ENCODE data around the gene MISP.
A peak's percentile ranks its signal among the peaks of the same experiment; 100 is the strongest.

MISP gene

DNA sequence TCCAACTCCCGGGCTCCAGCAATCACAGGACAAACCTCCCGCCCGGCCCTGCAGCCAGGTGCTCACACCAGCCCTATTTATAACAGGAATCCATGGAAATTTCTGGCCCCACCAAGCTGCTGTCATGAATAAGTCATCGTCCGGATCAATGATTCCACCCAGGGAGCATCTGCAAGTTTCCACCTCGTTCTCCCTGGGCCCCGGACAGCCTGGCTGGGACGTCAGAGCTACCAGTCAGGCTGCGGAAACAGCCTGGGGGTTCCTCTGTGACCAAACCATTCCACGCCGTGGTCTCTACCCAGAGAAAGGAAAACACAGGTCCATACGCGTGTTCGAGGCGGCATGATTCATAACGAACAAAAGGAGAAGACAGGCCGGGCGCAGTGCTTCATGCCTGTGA lies 25.6 kb downstream of the MISP start:
- DNase-seq (ENCODE audit: low read depth in 2 of 2) = no peak
- TF ChIP-seq, protein P1, sequence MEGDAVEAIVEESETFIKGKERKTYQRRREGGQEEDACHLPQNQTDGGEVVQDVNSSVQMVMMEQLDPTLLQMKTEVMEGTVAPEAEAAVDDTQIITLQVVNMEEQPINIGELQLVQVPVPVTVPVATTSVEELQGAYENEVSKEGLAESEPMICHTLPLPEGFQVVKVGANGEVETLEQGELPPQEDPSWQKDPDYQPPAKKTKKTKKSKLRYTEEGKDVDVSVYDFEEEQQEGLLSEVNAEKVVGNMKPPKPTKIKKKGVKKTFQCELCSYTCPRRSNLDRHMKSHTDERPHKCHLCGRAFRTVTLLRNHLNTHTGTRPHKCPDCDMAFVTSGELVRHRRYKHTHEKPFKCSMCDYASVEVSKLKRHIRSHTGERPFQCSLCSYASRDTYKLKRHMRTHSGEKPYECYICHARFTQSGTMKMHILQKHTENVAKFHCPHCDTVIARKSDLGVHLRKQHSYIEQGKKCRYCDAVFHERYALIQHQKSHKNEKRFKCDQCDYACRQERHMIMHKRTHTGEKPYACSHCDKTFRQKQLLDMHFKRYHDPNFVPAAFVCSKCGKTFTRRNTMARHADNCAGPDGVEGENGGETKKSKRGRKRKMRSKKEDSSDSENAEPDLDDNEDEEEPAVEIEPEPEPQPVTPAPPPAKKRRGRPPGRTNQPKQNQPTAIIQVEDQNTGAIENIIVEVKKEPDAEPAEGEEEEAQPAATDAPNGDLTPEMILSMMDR (IDR thresholded peaks at IDR 0.05; ENCODE audit: low read depth, low read length) = no peak
- no peak overlapping the region for H3K4me3 ChIP-seq (replicated peaks in 1 of 2; ENCODE audit: low read depth in 2 of 2, low read length in 2 of 2)

DNA sequence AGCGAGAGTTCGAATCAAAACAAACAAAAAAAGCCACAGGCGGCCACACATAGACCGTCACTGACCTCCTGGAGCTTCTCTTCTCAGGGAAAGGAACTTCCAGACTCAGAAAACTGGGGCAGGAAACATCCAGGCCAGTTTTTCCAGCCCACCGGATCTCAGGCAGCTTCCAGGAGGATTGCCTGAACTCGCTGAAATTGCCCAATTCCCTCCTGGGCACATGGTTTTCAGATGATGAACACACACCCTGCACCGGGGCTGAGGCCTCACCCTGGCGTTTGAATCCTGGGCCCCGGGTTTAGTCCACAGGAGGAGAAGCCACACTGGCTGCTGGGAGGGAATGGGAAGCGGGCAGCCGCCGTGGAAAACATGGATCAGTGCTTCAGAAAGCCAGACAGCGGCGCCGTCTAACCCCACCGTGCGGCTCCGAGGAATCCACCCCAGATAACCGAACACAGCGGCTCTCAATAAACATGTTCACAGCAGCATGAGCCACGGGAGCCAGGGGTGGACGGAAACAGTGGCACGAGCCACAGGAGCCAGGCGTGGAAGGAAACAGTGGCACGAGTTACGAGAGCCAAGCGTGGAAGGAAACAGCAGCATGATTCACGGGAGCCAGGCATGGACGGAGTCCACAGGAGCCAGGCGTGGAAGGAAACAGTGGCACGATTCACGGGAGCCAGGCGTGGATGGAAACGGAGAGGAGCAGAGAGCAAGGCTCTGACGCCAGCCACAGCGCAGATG lies 28.2 kb downstream of the MISP start:
- TF ChIP-seq, protein P1 (IDR thresholded peaks at IDR 0.05; ENCODE audit: low read depth, low read length) = no peak
- DNase-seq (ENCODE audit: low read depth in 2 of 2) = peak; percentile 96 to 97
- no peak overlapping the region for H3K4me3 ChIP-seq (replicated peaks in 1 of 2; ENCODE audit: low read depth in 2 of 2, low read length in 2 of 2)

GRCh38 chr19:780935-781334 lies 30.0 kb downstream of the MISP start:
- DNase-seq (ENCODE audit: low read depth in 2 of 2) = no peak
- no peak overlapping the region for H3K4me3 ChIP-seq (replicated peaks in 1 of 2; ENCODE audit: low read depth in 2 of 2, low read length in 2 of 2)
- TF ChIP-seq, protein P1 (IDR thresholded peaks at IDR 0.05; ENCODE audit: low read depth, low read length) = no peak

- TF ChIP-seq, protein P1 (IDR thresholded peaks at IDR 0.05; ENCODE audit: low read depth, low read length) = no peak
- no peak overlapping the region for H3K4me3 ChIP-seq (replicated peaks in 1 of 2; ENCODE audit: low read depth in 2 of 2, low read length in 2 of 2)
- DNase-seq (ENCODE audit: low read depth in 2 of 2) = no peak
Measured at GRCh38 chr19:781800-782184, 30.9 kb downstream of the MISP start.

DNA sequence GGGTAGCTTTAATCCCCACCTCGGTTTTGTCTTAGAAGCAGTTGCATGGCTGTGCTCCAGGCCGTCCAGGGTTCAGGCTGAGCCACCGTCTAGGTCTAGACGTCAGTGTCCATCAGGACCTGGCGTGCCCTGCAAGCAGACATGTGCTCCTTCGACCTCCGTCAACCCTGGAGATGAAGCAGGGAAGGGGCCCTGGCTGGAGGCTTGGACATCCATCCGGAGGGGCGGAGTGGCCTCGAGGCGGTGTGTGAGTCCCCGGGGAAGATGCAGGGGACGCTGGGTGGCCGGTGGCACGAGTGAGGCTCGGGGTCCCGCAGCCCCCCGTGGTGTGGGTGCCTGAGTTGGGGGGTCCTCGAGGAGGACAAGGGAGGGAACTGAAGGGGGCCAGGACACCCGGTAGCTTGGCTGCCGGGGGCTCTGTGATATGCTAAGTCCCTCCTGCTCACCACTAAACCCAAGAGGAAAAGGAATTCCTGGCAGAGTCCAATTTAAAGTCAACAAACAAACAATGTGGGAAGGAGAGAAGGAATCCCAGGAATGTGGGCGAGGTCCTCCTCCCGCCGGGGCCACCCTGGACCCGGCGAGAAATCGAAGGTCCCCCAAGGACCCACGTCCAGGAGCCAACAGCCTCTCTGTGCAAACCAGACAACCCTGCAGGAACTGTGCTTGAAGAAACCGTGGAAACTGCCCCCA lies 31.4 kb downstream of the MISP start:
- peak overlapping the region; percentile 24 to 28 for H3K4me3 ChIP-seq (replicated peaks in 1 of 2; ENCODE audit: low read depth in 2 of 2, low read length in 2 of 2)
- TF ChIP-seq, protein P1 (IDR thresholded peaks at IDR 0.05; ENCODE audit: low read depth, low read length) = no peak
- DNase-seq (ENCODE audit: low read depth in 2 of 2) = peak; percentile 75 to 89

GRCh38 chr19:782878-783668 lies 32.2 kb downstream of the MISP start:
- peak overlapping the region; percentile 4 to 28 for H3K4me3 ChIP-seq (replicated peaks in 1 of 2; ENCODE audit: low read depth in 2 of 2, low read length in 2 of 2)
- TF ChIP-seq, protein P1 (IDR thresholded peaks at IDR 0.05; ENCODE audit: low read depth, low read length) = no peak
- no peak for DNase-seq (ENCODE audit: low read depth in 2 of 2)

All from cardiac fibroblast (primary cell).